H9 (cell line): Measurements from ENCODE around the gene PTPN23. TPM values are rescaled to one million over a fixed set of nuclear protein-coding genes. Genes with fewer than 3 reads are reported as not detected.

ENCODE experiments used
- DNase-seq: peaks from one replicate; pipeline ENCODE4 v3.0.0-alpha.2; 2017
- H2AFZ ChIP-seq: one replicate; pipeline ENCODE4 v1.6.1; 2013; ENCODE audit warnings: mild to moderate bottlenecking, low read length, control low read depth, moderate library complexity
- H2AK5ac ChIP-seq: 2 replicates; pipeline ENCODE4 v1.6.1; 2013; ENCODE audit warnings: low read length, control low read depth, mixed read lengths; ENCODE audit not compliant: insufficient read length
- H2BK120ac ChIP-seq: one replicate; pipeline ENCODE4 v1.6.1; 2013; ENCODE audit warnings: low read depth, mild to moderate bottlenecking, low read length, control low read depth, inconsistent platforms; ENCODE audit not compliant: poor library complexity, severe bottlenecking
- H2BK12ac ChIP-seq: 2 replicates; pipeline ENCODE4 v1.6.1; 2013; ENCODE audit warnings: low read length, control low read depth, mixed read lengths, low read depth; ENCODE audit not compliant: insufficient read length
- H2BK15ac ChIP-seq: 2 replicates; pipeline ENCODE4 v1.6.1; 2013; ENCODE audit warnings: low read depth, low read length, control low read depth
- H2BK20ac ChIP-seq: one replicate; pipeline ENCODE4 v1.6.1; 2013; ENCODE audit warnings: low read depth, mild to moderate bottlenecking, low read length, control low read depth, inconsistent platforms; ENCODE audit not compliant: poor library complexity, severe bottlenecking
- H2BK5ac ChIP-seq: 2 replicates; pipeline ENCODE4 v1.6.1; 2013; ENCODE audit warnings: low read length, control low read depth, mixed read lengths; ENCODE audit not compliant: insufficient read length
- H3K14ac ChIP-seq: 2 replicates; pipeline ENCODE4 v1.6.1; 2013; ENCODE audit warnings: low read length, control low read depth; ENCODE audit not compliant: insufficient read depth
- H3K18ac ChIP-seq: 2 replicates; pipeline ENCODE4 v1.6.1; 2013; ENCODE audit warnings: low read depth, mild to moderate bottlenecking, mixed read lengths, low read length, control low read depth; ENCODE audit not compliant: insufficient read length
- H3K23ac ChIP-seq: 2 replicates; pipeline ENCODE4 v1.6.1; 2013; ENCODE audit warnings: low read length, control low read depth, mixed read lengths, low read depth; ENCODE audit not compliant: insufficient read length
- H3K23me2 ChIP-seq: 2 replicates; pipeline ENCODE4 v1.6.1; 2013; ENCODE audit warnings: low read depth, mild to moderate bottlenecking, mixed read lengths, low read length, control low read depth; ENCODE audit not compliant: insufficient read length, poor library complexity, severe bottlenecking
- H3K27ac ChIP-seq: 2 replicates; pipeline ENCODE4 v1.5.1; 2013; ENCODE audit warnings: low read length, control low read depth, mixed read lengths, low read depth; ENCODE audit not compliant: insufficient read length
- H3K27me3 ChIP-seq: 2 replicates; pipeline ENCODE4 v1.6.1; 2013; ENCODE audit warnings: low read length, control low read depth, inconsistent platforms; ENCODE audit not compliant: insufficient read depth
- H3K4ac ChIP-seq: 2 replicates; pipeline ENCODE4 v1.6.1; 2013; ENCODE audit warnings: low read depth, mild to moderate bottlenecking, control low read depth, inconsistent platforms, low read length, moderate library complexity
- H3K4me1 ChIP-seq: 2 replicates; pipeline ENCODE4 v1.6.1; 2013; ENCODE audit warnings: low read length, control low read depth, inconsistent platforms; ENCODE audit not compliant: insufficient read depth
- H3K4me2 ChIP-seq: 2 replicates; pipeline ENCODE4 v1.6.1; 2013; ENCODE audit warnings: low read length, control low read depth, mixed read lengths; ENCODE audit not compliant: insufficient read length, insufficient read depth
- H3K56ac ChIP-seq: 2 replicates; pipeline ENCODE4 v1.6.1; 2013; ENCODE audit warnings: low read depth, mild to moderate bottlenecking, mixed read lengths, low read length, control low read depth; ENCODE audit not compliant: insufficient read length
- H3K79me1 ChIP-seq: 2 replicates; pipeline ENCODE4 v1.6.1; 2013; ENCODE audit warnings: low read depth, mild to moderate bottlenecking, moderate library complexity, low read length, control low read depth, inconsistent platforms; ENCODE audit not compliant: insufficient read depth, poor library complexity, severe bottlenecking
- H3K79me2 ChIP-seq: 2 replicates; pipeline ENCODE4 v1.6.1; 2013; ENCODE audit warnings: low read length, control low read depth, inconsistent platforms; ENCODE audit not compliant: insufficient read depth
- H3K9ac ChIP-seq: 2 replicates; pipeline ENCODE4 v1.6.1; 2013; ENCODE audit warnings: low read length, control low read depth, mixed read lengths; ENCODE audit not compliant: insufficient read length; ENCODE audit errors: extremely low read depth
- H3K9me3 ChIP-seq: one replicate; pipeline ENCODE4 v1.6.1; 2013; ENCODE audit warnings: low read depth, low read length, inconsistent platforms; ENCODE audit not compliant: control insufficient read depth
- H3T11ph ChIP-seq: one replicate; pipeline ENCODE4 v1.6.1; 2013; ENCODE audit warnings: mild to moderate bottlenecking, low read length, control low read depth, inconsistent platforms
- H4K20me1 ChIP-seq: one replicate; pipeline ENCODE4 v1.6.1; 2013; ENCODE audit not compliant: control insufficient read depth, insufficient read length, insufficient read depth
- H4K5ac ChIP-seq: 2 replicates; pipeline ENCODE4 v1.6.1; 2013; ENCODE audit warnings: low read depth, mild to moderate bottlenecking, mixed read lengths, low read length, control low read depth; ENCODE audit not compliant: insufficient read length
- H4K8ac ChIP-seq: replicated peaks from 2 replicates; pipeline ENCODE4 v1.6.1; 2013; ENCODE audit warnings: low read length, control low read depth, mixed read lengths, low read depth; ENCODE audit not compliant: insufficient read length
- H4K91ac ChIP-seq: 2 replicates; pipeline ENCODE4 v1.6.1; 2013; ENCODE audit warnings: low read depth, mild to moderate bottlenecking, moderate library complexity, mixed read lengths, low read length, control low read depth; ENCODE audit not compliant: insufficient read length
- H3K27ac Mint-ChIP-seq, 3 experiments: 2 replicates in 2 of 3; 3 replicates in 1 of 3; pipeline ENCODE4 v1.8.0; 2020 to 2021; ENCODE audit warnings: mixed read lengths in 3 of 3, mild to moderate bottlenecking in 1 of 3, moderate library complexity in 1 of 3
- H3K27me3 Mint-ChIP-seq: 2 replicates; pipeline ENCODE4 v1.8.0; 2021; ENCODE audit warnings: low read depth, mild to moderate bottlenecking, moderate library complexity, mixed read lengths
- H3K36me3 Mint-ChIP-seq, 3 experiments: 2 replicates in 2 of 3; 3 replicates in 1 of 3; pipeline ENCODE4 v1.8.0; 2020 to 2021; ENCODE audit warnings: low read depth in 3 of 3, mixed read lengths in 3 of 3; ENCODE audit not compliant: insufficient read depth in 1 of 3
- H3K4me1 Mint-ChIP-seq, 2 experiments: 2 replicates each; pipeline ENCODE4 v1.8.0; 2020; ENCODE audit warnings: mixed read lengths in 2 of 2
- H3K4me3 Mint-ChIP-seq, 2 experiments: 2 replicates in 1 of 2; 3 replicates in 1 of 2; pipeline ENCODE4 v1.8.0; 2020 to 2021; ENCODE audit warnings: mild to moderate bottlenecking in 2 of 2, mixed read lengths in 2 of 2, moderate library complexity in 1 of 2
- H3K9me3 Mint-ChIP-seq, 2 experiments: 2 replicates in 1 of 2; 3 replicates in 1 of 2; pipeline ENCODE4 v1.8.0; 2020; ENCODE audit warnings: mild to moderate bottlenecking in 2 of 2, mixed read lengths in 2 of 2, moderate library complexity in 1 of 2
- WGBS: extraction: QIAGEN DNeasy Blood & Tissue Kit; methylation state at CpG from one replicate; pipeline ENCODE4 v1.1.7; 2013; ENCODE audit warnings: missing lambda C conversion rate, low lambda C conversion rate, mixed read lengths; ENCODE audit not compliant: insufficient read length; ENCODE audit errors: extremely low coverage; 5-methylcytosine and 5-hydroxymethylcytosine counted together
- total RNA-seq: library from RNA; stranded (reverse); gene quantifications from 2 replicates; pipeline ENCODE4 v1.2.1, GENCODE V29; 2021
- TF ChIP-seq, protein P1 (sequence below): fragments of 200-600 bp; sonication (generic); conservative IDR thresholded peaks from 3 replicates; pipeline ENCODE4 v1.8.0; 2021; ENCODE audit warnings: antibody characterized with exemption, mild to moderate bottlenecking

The PTPN23 gene
- total RNA-seq, 1 experiment from 2014 or later: 42.2 TPM

DNA sequence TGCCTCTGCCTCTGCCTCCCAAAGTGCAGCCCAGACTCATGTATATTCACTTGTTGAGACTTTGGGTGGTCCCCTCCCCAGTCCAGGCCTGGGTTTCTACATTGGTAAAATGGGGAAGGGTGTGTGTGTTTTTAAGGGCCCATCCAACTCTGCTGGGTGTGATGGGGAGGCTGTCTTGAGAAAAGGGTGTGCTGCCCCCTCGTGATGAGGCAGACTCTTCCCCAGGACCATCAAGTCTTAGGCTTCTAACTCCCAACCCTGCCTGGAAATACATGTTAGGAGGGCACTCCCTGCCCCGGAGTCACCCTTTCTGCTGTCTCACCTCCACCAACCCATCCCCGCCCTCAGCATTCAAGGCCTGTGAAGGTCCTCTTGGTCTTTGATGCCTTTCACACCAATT is 4.4 kb upstream of the PTPN23 start:
- Histone ChIP-seq H3K18ac (no peak overlapping the region), H3K23me2 (peaks cover 12% of the 10 kb centered on the region), H3K4me1 (no peaks in the 10 kb centered on the region), H3K27ac (no peak overlapping the region), H3K79me1 (no peaks in the 10 kb centered on the region), H3K56ac (no peak overlapping the region), H2AK5ac (no peak overlapping the region), H4K20me1 (no peaks in the 10 kb centered on the region), H2BK5ac (no peak overlapping the region), H3K4me2 (no peak overlapping the region), H4K8ac (no peak overlapping the region), H3K23ac (no peak overlapping the region), H3K27me3 (no peaks in the 10 kb centered on the region), H3K14ac (no peak overlapping the region), H3K79me2 (no peaks in the 10 kb centered on the region), H2BK20ac (no peak overlapping the region), H4K91ac (no peak overlapping the region), H2AFZ (no peak overlapping the region), H3K9ac (no peak overlapping the region), H2BK120ac (no peak overlapping the region), H3K4ac (no peak overlapping the region), H4K5ac (no peak overlapping the region), H2BK15ac (no peak overlapping the region), H3T11ph (no peak overlapping the region), H2BK12ac (no peak overlapping the region), H3K9me3 (no peaks in the 10 kb centered on the region)
- TF ChIP-seq, protein P1, sequence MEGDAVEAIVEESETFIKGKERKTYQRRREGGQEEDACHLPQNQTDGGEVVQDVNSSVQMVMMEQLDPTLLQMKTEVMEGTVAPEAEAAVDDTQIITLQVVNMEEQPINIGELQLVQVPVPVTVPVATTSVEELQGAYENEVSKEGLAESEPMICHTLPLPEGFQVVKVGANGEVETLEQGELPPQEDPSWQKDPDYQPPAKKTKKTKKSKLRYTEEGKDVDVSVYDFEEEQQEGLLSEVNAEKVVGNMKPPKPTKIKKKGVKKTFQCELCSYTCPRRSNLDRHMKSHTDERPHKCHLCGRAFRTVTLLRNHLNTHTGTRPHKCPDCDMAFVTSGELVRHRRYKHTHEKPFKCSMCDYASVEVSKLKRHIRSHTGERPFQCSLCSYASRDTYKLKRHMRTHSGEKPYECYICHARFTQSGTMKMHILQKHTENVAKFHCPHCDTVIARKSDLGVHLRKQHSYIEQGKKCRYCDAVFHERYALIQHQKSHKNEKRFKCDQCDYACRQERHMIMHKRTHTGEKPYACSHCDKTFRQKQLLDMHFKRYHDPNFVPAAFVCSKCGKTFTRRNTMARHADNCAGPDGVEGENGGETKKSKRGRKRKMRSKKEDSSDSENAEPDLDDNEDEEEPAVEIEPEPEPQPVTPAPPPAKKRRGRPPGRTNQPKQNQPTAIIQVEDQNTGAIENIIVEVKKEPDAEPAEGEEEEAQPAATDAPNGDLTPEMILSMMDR: peak; percentile 35; the same call in 2 of the 3 replicates
- peaks cover 20 to 24% of the 10 kb centered on the region in 2 experiments for H3K4me1 Mint-ChIP-seq
- H3K27ac Mint-ChIP-seq: no peak overlapping the region
- no peak overlapping the region for H3K4me3 Mint-ChIP-seq
- peaks cover 2% of the 10 kb centered on the region; the same call in 1 of the 2 replicates for H3K27me3 Mint-ChIP-seq
- WGBS: no CpG with 5 or more reads among the region's 3 CpGs
- H3K9me3 Mint-ChIP-seq: no peaks in the 10 kb centered on the region; a peak in 1 of 5 replicates
- no peak for DNase-seq
- no peaks in the 10 kb centered on the region; a peak in 1 of 7 replicates for H3K36me3 Mint-ChIP-seq
